ENCODE measurements around the gene PCK1. TPM values are rescaled to one million over a fixed set of nuclear protein-coding genes. Genes with fewer than 3 reads are reported as not detected.
A peak's percentile ranks its signal among the peaks of the same experiment; 100 is the strongest.

Gene PCK1
- total and polyA plus RNA-seq, 2 donors from 2014 or later: 29.7 to 551 TPM

- Histone ChIP-seq H3K9me3 (ENCODE audit: control insufficient read depth in 2 of 3, insufficient read depth in 1 of 3, low read length in 3 of 3) (no peaks in the 10 kb centered on the region), H3K4me3 (ENCODE audit: low read length in 3 of 3) (no peak overlapping the region), H3K27me3 (ENCODE audit: control insufficient read depth, insufficient read depth, low read length) (no peaks in the 10 kb centered on the region), H3K4me1 (ENCODE audit: control insufficient read depth in 2 of 3, insufficient read depth in 2 of 3, low read depth in 1 of 3, low read length in 3 of 3) (peaks cover 0 to 2% (median 0%) of the 10 kb centered on the region in 3 donors), H3K9ac (ENCODE audit: low read length in 3 of 3) (no peak overlapping the region), H3K27ac (ENCODE audit: low read depth in 2 of 2, low read length in 2 of 2) (no peak overlapping the region), H3K36me3 (ENCODE audit: control insufficient read depth in 2 of 3, insufficient read depth in 3 of 3, low read length in 3 of 3) (no peaks in the 10 kb centered on the region)
- TF ChIP-seq CTCF (IDR thresholded peaks at IDR 0.05; ENCODE audit: borderline replicate concordance, extremely low read depth, insufficient read depth): no peak
- FAIRE-seq (no peak), DNase-seq (no peak)
- intact Hi-C loops (cut with DNase I): no loop called here
Measured at GRCh38 chr20:57527728-57528127, 33.2 kb upstream of the PCK1 start.

- intact Hi-C loops (cut with DNase I): no loop called here
- no peak overlapping the region for H3K4me3 ChIP-seq (ENCODE audit: low read length in 3 of 3)
- no peak for TF ChIP-seq CTCF (IDR thresholded peaks at IDR 0.05; ENCODE audit: borderline replicate concordance, extremely low read depth, insufficient read depth)
- no peaks in the 10 kb centered on the region for H3K27me3 ChIP-seq (ENCODE audit: control insufficient read depth, insufficient read depth, low read length)
- no peaks in the 10 kb centered on the region for H3K9me3 ChIP-seq (ENCODE audit: control insufficient read depth in 2 of 3, insufficient read depth in 1 of 3, low read length in 3 of 3)
- FAIRE-seq (no peak), DNase-seq (peak in 2 of 5 donors; percentile 57 to 62)
- no peaks in the 10 kb centered on the region for H3K36me3 ChIP-seq (ENCODE audit: control insufficient read depth in 2 of 3, insufficient read depth in 3 of 3, low read length in 3 of 3)
- no peak overlapping the region for H3K9ac ChIP-seq (ENCODE audit: low read length in 3 of 3)
- H3K4me1 ChIP-seq (ENCODE audit: control insufficient read depth in 2 of 3, insufficient read depth in 2 of 3, low read depth in 1 of 3, low read length in 3 of 3): peaks cover 0 to 2% (median 0%) of the 10 kb centered on the region in 3 donors
- H3K27ac ChIP-seq (ENCODE audit: low read depth in 2 of 2, low read length in 2 of 2): no peak overlapping the region
Measured at GRCh38 chr20:57528148-57528547, 32.8 kb upstream of the PCK1 start.

GRCh38 chr20:57529160-57529585 is 31.7 kb upstream of the PCK1 start:
- Histone ChIP-seq H3K9ac (ENCODE audit: low read length in 3 of 3) (no peak overlapping the region), H3K36me3 (ENCODE audit: control insufficient read depth in 2 of 3, insufficient read depth in 3 of 3, low read length in 3 of 3) (no peaks in the 10 kb centered on the region), H3K27ac (ENCODE audit: low read depth in 2 of 2, low read length in 2 of 2) (no peak overlapping the region), H3K4me1 (ENCODE audit: control insufficient read depth in 2 of 3, insufficient read depth in 2 of 3, low read depth in 1 of 3, low read length in 3 of 3) (peaks cover 0 to 2% (median 0%) of the 10 kb centered on the region in 3 donors), H3K4me3 (ENCODE audit: low read length in 3 of 3) (no peak overlapping the region), H3K9me3 (ENCODE audit: control insufficient read depth in 2 of 3, insufficient read depth in 1 of 3, low read length in 3 of 3) (no peaks in the 10 kb centered on the region), H3K27me3 (ENCODE audit: control insufficient read depth, insufficient read depth, low read length) (no peaks in the 10 kb centered on the region)
- intact Hi-C loops (cut with DNase I): no loop called here
- no peak for TF ChIP-seq CTCF (IDR thresholded peaks at IDR 0.05; ENCODE audit: borderline replicate concordance, extremely low read depth, insufficient read depth)
- FAIRE-seq: no peak
- DNase-seq: no peak

- Histone ChIP-seq H3K4me3 (ENCODE audit: low read length in 3 of 3) (no peak overlapping the region), H3K36me3 (ENCODE audit: control insufficient read depth in 2 of 3, insufficient read depth in 3 of 3, low read length in 3 of 3) (no peaks in the 10 kb centered on the region), H3K4me1 (ENCODE audit: control insufficient read depth in 2 of 3, insufficient read depth in 2 of 3, low read depth in 1 of 3, low read length in 3 of 3) (peaks cover 0 to 2% (median 0%) of the 10 kb centered on the region in 3 donors), H3K9me3 (ENCODE audit: control insufficient read depth in 2 of 3, insufficient read depth in 1 of 3, low read length in 3 of 3) (no peaks in the 10 kb centered on the region), H3K9ac (ENCODE audit: low read length in 3 of 3) (no peak overlapping the region), H3K27ac (ENCODE audit: low read depth in 2 of 2, low read length in 2 of 2) (no peak overlapping the region), H3K27me3 (ENCODE audit: control insufficient read depth, insufficient read depth, low read length) (no peaks in the 10 kb centered on the region)
- no peak for TF ChIP-seq CTCF (IDR thresholded peaks at IDR 0.05; ENCODE audit: borderline replicate concordance, extremely low read depth, insufficient read depth)
- FAIRE-seq (no peak), DNase-seq (no peak)
- intact Hi-C loops (cut with DNase I): no loop called here
Measured at GRCh38 chr20:57529810-57530209, 31.1 kb upstream of the PCK1 start.

All from kidney (tissue), 14 donors.